Measurements from ENCODE around the gene TLCD3B. TPM values are rescaled to one million over a fixed set of nuclear protein-coding genes. Genes with fewer than 3 reads are reported as not detected.
A peak's percentile ranks its signal among the peaks of the same experiment; 100 is the strongest.

TLCD3B gene
- total and polyA plus RNA-seq, 3 donors from 2014 or later = 51.8 to 194 (median 82.7) TPM

GRCh38 chr16:30000735-30001631, 30.1 kb downstream of the TLCD3B start:
- DNase-seq = no peak
- no peaks in the 10 kb centered on the region for H3K36me3 ChIP-seq (ENCODE audit: low read depth, missing control alignments)
- TF ChIP-seq CTCF (IDR thresholded peaks at IDR 0.05) (no peak), POLR2A (IDR thresholded peaks at IDR 0.05) (no peak)
- no peak overlapping the region for H3K27ac ChIP-seq
- intact Hi-C loops (cut with DNase I; ENCODE audit: low total_unique reads) = no loop called here
- WGBS, 2 donors = 84 to 87% methylated on average over 32 to 33 of the region's 33 CpGs
- H3K9me3 ChIP-seq = no peaks in the 10 kb centered on the region
- H3K4me3 ChIP-seq = no peak overlapping the region
- H3K27me3 ChIP-seq = no peaks in the 10 kb centered on the region
- peaks cover 4% of the 10 kb centered on the region for H3K4me1 ChIP-seq

- 82 to 89% methylated on average over 6 of the region's 6 CpGs for WGBS, 2 donors
- Histone ChIP-seq H3K27me3 (no peaks in the 10 kb centered on the region), H3K4me1 (peaks cover 11% of the 10 kb centered on the region), H3K4me3 (no peak overlapping the region), H3K27ac (no peak overlapping the region), H3K36me3 (ENCODE audit: low read depth, missing control alignments) (no peaks in the 10 kb centered on the region), H3K9me3 (no peaks in the 10 kb centered on the region)
- TF ChIP-seq POLR2A (IDR thresholded peaks at IDR 0.05) (no peak), CTCF (IDR thresholded peaks at IDR 0.05) (no peak)
- intact Hi-C loops (cut with DNase I; ENCODE audit: low total_unique reads) = no loop called here
- DNase-seq = no peak
Measured at GRCh38 chr16:29999605-30000004, 31.5 kb downstream of the TLCD3B start.

GRCh38 chr16:29996766-29997250, 34.3 kb downstream of the TLCD3B start:
- Histone ChIP-seq H3K4me3 (peak overlapping the region; percentile 60 to 74), H3K9me3 (no peaks in the 10 kb centered on the region), H3K36me3 (ENCODE audit: low read depth, missing control alignments) (no peaks in the 10 kb centered on the region), H3K27ac (peak overlapping the region in 1 of 2 donors; percentile 90), H3K27me3 (no peaks in the 10 kb centered on the region), H3K4me1 (peaks cover 17% of the 10 kb centered on the region)
- TF ChIP-seq POLR2A (IDR thresholded peaks at IDR 0.05) = no peak
- TF ChIP-seq CTCF (IDR thresholded peaks at IDR 0.05) = no peak
- no peak for DNase-seq
- 16 to 22% methylated on average over 8 to 9 of the region's 9 CpGs for WGBS, 2 donors
- intact Hi-C loops (cut with DNase I; ENCODE audit: low total_unique reads) = no loop called here

GRCh38 chr16:29995911-29996765, 34.9 kb downstream of the TLCD3B start, which contains the start of gene INO80E:
Gene INO80E, plus strand, starts transcription at chr16:29996241. Its CDS starts 70 bp downstream, at chr16:29996311.
- peak; percentile 98 for DNase-seq
- peaks cover 17% of the 10 kb centered on the region for H3K4me1 ChIP-seq
- TF ChIP-seq CTCF (IDR thresholded peaks at IDR 0.05) (peak in 1 of 3 experiments; percentile 6), POLR2A (IDR thresholded peaks at IDR 0.05) (peak; percentile 5)
- WGBS, 2 donors = 0 to 1% methylated on average over 24 to 65 of the region's 65 CpGs
- H3K27me3 ChIP-seq = no peaks in the 10 kb centered on the region
- intact Hi-C loops (cut with DNase I; ENCODE audit: low total_unique reads) = no loop called here
- peak within 1 kb of the TSS; percentile 80 to 90 for H3K27ac ChIP-seq
- no peaks in the 10 kb centered on the region for H3K36me3 ChIP-seq (ENCODE audit: low read depth, missing control alignments)
- peak within 1 kb of the TSS; percentile 60 to 74 for H3K4me3 ChIP-seq
- H3K9me3 ChIP-seq = no peaks in the 10 kb centered on the region
